Measurements from ENCODE around the gene COX6B2.

Gene COX6B2

GRCh38 chr19:55358493-55358892 is 4.0 kb upstream of the COX6B2 start:
- H3K4me1 Mint-ChIP-seq (ENCODE audit: low read depth), result peaks cover 4% of the 10 kb centered on the region
- DNase-seq, result no peak
- peaks cover 33% of the 10 kb centered on the region for H3K27me3 Mint-ChIP-seq
- H3K4me3 Mint-ChIP-seq, result no peak overlapping the region
- H3K9me3 Mint-ChIP-seq, result no peaks in the 10 kb centered on the region
- no peak overlapping the region for H3K27ac Mint-ChIP-seq
- no peaks in the 10 kb centered on the region for H3K36me3 Mint-ChIP-seq (ENCODE audit: low read depth)

DNA sequence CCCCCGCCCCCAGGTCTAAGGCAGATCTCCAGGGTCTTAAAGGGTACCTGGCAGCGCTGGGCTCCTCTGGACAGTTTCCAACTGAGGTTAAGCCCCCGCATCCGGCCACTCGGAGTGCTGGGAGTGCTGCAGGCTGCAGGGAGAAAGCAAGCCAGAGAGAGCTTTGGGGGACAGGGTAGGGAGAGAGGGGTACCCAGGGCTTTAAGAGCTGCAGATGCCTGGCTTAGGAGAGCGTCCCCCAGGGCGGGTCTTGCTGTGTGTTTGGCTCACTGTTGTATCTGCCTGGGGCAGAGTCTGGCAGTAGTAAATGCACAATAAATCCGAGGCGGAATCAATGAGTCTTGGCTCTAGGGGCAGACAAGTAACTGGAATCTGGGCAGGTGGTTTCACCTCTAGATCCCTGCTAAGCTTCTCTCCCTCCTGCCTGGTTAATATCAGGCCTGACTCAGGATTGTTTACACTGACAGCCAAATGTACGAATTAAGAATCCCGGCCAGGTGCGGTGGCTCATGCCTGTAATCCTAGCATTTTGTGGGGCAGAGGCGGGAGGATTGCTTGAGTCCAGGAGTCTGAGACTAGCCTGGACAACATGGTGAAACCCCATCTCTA is 798 bp upstream of the COX6B2 start:
- no peaks in the 10 kb centered on the region for H3K36me3 Mint-ChIP-seq (ENCODE audit: low read depth)
- DNase-seq, result no peak
- H3K9me3 Mint-ChIP-seq, result no peaks in the 10 kb centered on the region
- H3K27ac Mint-ChIP-seq, result no peak overlapping the region
- H3K4me3 Mint-ChIP-seq, result no peak overlapping the region
- H3K27me3 Mint-ChIP-seq, result peaks cover 64% of the 10 kb centered on the region
- peaks cover 14% of the 10 kb centered on the region for H3K4me1 Mint-ChIP-seq (ENCODE audit: low read depth)

- Mint-ChIP-seq H3K4me1 (ENCODE audit: low read depth) (peaks cover 14% of the 10 kb centered on the region), H3K36me3 (ENCODE audit: low read depth) (no peaks in the 10 kb centered on the region), H3K27ac (no peak overlapping the region), H3K4me3 (peak overlapping the region; percentile 54), H3K9me3 (no peaks in the 10 kb centered on the region), H3K27me3 (peaks cover 64% of the 10 kb centered on the region)
- DNase-seq, result peak; percentile 70
Measured at GRCh38 chr19:55353803-55354697, 469 bp downstream of the COX6B2 start.

- peaks cover 14% of the 10 kb centered on the region for H3K4me1 Mint-ChIP-seq (ENCODE audit: low read depth)
Measured at GRCh38 chr19:55353356-55353802, 1.1 kb downstream of the COX6B2 start.

GRCh38 chr19:55352549-55353145 is 1.9 kb downstream of the COX6B2 start:
- H3K4me3 Mint-ChIP-seq, result peak overlapping the region; percentile 54
- H3K27me3 Mint-ChIP-seq, result peaks cover 64% of the 10 kb centered on the region
- no peaks in the 10 kb centered on the region for H3K9me3 Mint-ChIP-seq
- no peak for DNase-seq
- peaks cover 14% of the 10 kb centered on the region for H3K4me1 Mint-ChIP-seq (ENCODE audit: low read depth)
- H3K36me3 Mint-ChIP-seq (ENCODE audit: low read depth), result peaks cover 4% of the 10 kb centered on the region
- no peak overlapping the region for H3K27ac Mint-ChIP-seq

More at GRCh38 chr19:55353356-55353802, 1.1 kb downstream of the COX6B2 start:
- Mint-ChIP-seq H3K27ac (no peak overlapping the region), H3K36me3 (ENCODE audit: low read depth) (no peaks in the 10 kb centered on the region), H3K4me3 (peak overlapping the region; percentile 54), H3K9me3 (no peaks in the 10 kb centered on the region), H3K27me3 (peaks cover 64% of the 10 kb centered on the region)
- DNase-seq, result no peak

DNA sequence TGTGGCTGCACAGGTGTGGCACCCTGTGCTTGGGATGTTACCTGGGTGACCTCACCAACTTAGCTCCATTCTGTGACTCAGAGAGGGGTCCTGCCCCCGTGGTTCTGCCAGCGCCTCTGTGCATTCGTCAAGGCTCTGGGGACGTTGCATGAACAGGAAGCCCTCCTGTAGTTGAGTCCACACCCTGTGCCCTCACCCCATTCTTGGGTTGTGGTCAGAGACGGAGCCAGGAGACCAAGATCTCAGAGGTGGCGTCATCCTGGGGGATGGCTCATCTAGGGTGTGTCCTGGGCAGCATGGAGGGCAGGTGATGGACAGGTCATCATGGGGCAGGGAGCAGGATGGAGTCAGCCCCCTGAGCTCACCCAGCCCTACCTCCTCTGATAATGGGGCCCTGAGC is 2.5 kb downstream of the COX6B2 start:
- H3K36me3 Mint-ChIP-seq (ENCODE audit: low read depth), result peaks cover 4% of the 10 kb centered on the region
- H3K9me3 Mint-ChIP-seq, result no peaks in the 10 kb centered on the region
- H3K4me1 Mint-ChIP-seq (ENCODE audit: low read depth), result peaks cover 14% of the 10 kb centered on the region
- no peak for DNase-seq
- no peak overlapping the region for H3K27ac Mint-ChIP-seq
- no peak overlapping the region for H3K4me3 Mint-ChIP-seq
- H3K27me3 Mint-ChIP-seq, result peaks cover 59% of the 10 kb centered on the region

- Mint-ChIP-seq H3K4me1 (ENCODE audit: low read depth) (peaks cover 14% of the 10 kb centered on the region), H3K4me3 (no peak overlapping the region), H3K9me3 (no peaks in the 10 kb centered on the region), H3K27me3 (peaks cover 47% of the 10 kb centered on the region), H3K36me3 (ENCODE audit: low read depth) (peaks cover 4% of the 10 kb centered on the region), H3K27ac (no peak overlapping the region)
- no peak for DNase-seq
Measured at GRCh38 chr19:55350620-55351315, 3.8 kb downstream of the COX6B2 start.

DNA sequence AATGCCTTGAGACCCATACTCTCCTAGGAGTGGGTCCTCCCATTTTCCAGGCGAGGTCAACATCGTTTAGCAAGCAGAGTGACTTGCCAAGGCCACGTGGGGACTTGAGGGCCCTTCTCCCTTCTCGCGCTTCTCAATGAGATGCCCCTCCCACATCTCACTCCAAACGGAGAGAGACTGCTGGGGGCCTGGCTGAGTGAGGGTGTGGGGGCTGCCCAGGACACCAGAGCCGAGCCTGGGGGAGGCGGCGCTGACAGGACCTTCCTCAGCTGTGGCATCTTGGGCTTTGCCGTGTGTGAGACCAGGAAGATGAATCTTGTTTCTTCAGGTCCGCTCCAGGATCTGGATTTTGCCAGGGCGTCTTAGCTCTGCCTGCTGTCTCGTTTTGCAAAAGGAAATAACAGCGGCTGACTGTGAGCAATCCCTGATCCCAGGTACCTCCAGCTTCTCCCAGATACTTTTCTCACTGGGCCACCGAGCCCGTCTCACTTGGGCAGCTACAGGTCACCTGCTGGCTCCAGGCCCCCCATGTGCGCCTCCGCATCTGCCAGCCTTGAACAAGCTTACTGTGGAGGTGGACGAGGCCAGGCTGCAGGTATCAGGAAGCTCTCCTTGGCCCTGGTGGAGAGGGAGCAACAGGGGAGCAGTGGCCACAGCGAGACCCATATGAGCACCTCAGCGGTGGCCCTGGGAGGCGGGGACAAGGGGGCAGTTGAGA is 6.0 kb downstream of the COX6B2 start:
- no peak for DNase-seq
- peaks cover 22% of the 10 kb centered on the region for H3K36me3 Mint-ChIP-seq (ENCODE audit: low read depth)

DNA sequence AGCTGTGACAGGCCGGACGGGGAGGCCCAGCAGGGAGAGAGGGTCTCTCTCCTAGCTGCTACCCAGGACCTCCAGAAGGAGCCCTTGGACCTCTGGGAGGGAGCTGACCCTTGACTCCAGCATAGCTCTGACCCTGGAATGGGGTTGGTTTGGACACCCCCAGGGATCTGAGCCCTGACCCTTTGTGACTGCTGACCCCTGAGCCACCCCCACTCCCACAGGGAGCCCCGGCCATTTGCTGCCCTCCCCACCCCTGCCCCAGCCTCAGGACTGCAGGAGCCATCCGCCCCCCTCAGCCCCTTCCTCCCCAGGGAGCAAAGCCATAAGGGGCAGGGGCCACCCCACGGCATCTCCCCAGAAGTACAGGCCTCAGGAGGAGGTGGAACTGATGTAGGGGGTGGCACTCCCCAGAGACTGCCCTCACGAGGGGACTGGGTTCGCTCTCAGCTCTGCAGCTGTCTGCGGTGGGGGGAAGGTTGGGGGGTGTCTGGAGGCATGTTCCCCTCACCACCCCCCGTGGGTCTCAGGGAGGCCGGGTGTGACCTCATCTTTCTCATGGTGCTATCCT is 7.0 kb downstream of the COX6B2 start:
- Mint-ChIP-seq H3K36me3 (ENCODE audit: low read depth) (peaks cover 32% of the 10 kb centered on the region), H3K4me3 (no peak overlapping the region), H3K27ac (no peak overlapping the region), H3K27me3 (peaks cover 22% of the 10 kb centered on the region), H3K9me3 (no peaks in the 10 kb centered on the region), H3K4me1 (ENCODE audit: low read depth) (peaks cover 1% of the 10 kb centered on the region)
- DNase-seq, result no peak

More for the DNA sequence above, 6.0 kb downstream of the COX6B2 start:
- no peak overlapping the region for H3K4me3 Mint-ChIP-seq
- H3K9me3 Mint-ChIP-seq, result no peaks in the 10 kb centered on the region
- H3K27me3 Mint-ChIP-seq, result peaks cover 32% of the 10 kb centered on the region
- H3K4me1 Mint-ChIP-seq (ENCODE audit: low read depth), result peaks cover 10% of the 10 kb centered on the region
- H3K27ac Mint-ChIP-seq, result no peak overlapping the region

- no peak overlapping the region for H3K4me3 Mint-ChIP-seq
- no peak overlapping the region for H3K27ac Mint-ChIP-seq
- peaks cover 35% of the 10 kb centered on the region for H3K36me3 Mint-ChIP-seq (ENCODE audit: low read depth)
- H3K9me3 Mint-ChIP-seq, result no peaks in the 10 kb centered on the region
- no peak for DNase-seq
- H3K27me3 Mint-ChIP-seq, result peaks cover 16% of the 10 kb centered on the region
- H3K4me1 Mint-ChIP-seq (ENCODE audit: low read depth), result no peaks in the 10 kb centered on the region
Measured at GRCh38 chr19:55346725-55347441, 7.6 kb downstream of the COX6B2 start.

- no peak for DNase-seq
- no peak overlapping the region for H3K27ac Mint-ChIP-seq
- H3K4me1 Mint-ChIP-seq (ENCODE audit: low read depth), result peaks cover 5% of the 10 kb centered on the region
- peaks cover 41% of the 10 kb centered on the region for H3K36me3 Mint-ChIP-seq (ENCODE audit: low read depth)
- H3K9me3 Mint-ChIP-seq, result no peaks in the 10 kb centered on the region
- H3K27me3 Mint-ChIP-seq, result peaks cover 8% of the 10 kb centered on the region
- no peak overlapping the region for H3K4me3 Mint-ChIP-seq
Measured at GRCh38 chr19:55345818-55346724, 8.4 kb downstream of the COX6B2 start.

DNA sequence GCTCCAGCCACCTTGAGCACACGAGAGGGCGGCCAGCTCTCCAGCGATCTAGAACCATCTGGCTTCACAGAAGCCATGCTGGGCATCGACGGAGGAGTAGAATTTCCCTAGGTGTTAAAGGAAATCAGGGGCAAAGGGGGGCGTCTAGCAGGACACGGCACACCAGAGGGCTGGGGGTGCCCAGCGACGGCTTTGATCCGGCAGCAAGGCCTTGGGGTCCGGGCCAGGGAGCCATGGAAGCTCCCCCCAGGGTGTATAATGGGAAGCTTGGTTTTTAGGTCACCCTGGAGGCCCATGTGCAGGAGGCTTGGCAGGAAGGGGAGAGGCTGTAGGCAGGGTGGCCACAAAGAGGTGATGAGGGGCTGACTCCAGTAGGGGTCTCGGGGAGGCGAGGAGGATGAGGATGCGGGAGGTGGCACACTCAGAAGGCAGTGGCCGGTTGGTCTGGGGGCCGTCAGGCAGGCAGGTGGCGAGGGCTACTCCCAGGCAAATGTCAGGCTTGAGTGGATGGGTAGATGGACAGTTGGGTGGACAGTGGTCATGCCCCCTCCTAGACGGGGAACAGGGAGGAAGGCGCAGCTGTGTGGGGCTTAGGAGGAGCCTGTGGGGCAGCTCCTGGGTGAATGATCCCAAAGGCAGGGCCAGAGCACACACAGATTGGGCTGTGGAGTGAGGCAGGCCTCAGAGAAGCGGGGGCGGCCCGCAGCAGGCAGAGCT is 9.3 kb downstream of the COX6B2 start:
- peaks cover 9% of the 10 kb centered on the region for H3K4me1 Mint-ChIP-seq (ENCODE audit: low read depth)
- no peak for DNase-seq
- H3K27me3 Mint-ChIP-seq, result no peaks in the 10 kb centered on the region
- H3K9me3 Mint-ChIP-seq, result no peaks in the 10 kb centered on the region
- peaks cover 41% of the 10 kb centered on the region for H3K36me3 Mint-ChIP-seq (ENCODE audit: low read depth)
- H3K27ac Mint-ChIP-seq, result no peak overlapping the region
- no peak overlapping the region for H3K4me3 Mint-ChIP-seq

All from activated T-cell treated with anti-CD3 and anti-CD28 coated beads, Interleukin-2, amount 50 U/mL, for 24 hours (primary cell).